Chondrocyte (in vitro differentiated cells): Measurements from ENCODE around the gene ITPK1. TPM values are rescaled to one million over a fixed set of nuclear protein-coding genes. Genes with fewer than 3 reads are reported as not detected.

Experiments used
- DNase-seq: peaks from one replicate; pipeline ENCODE4 v3.0.0; 2021; ENCODE audit warnings: mixed read lengths, low spot score
- H3K27ac Mint-ChIP-seq: one replicate; pipeline ENCODE4 v1.8.0; 2021; ENCODE audit warnings: mild to moderate bottlenecking, moderate library complexity, mixed read lengths; ENCODE audit not compliant: unreplicated experiment
- H3K27me3 Mint-ChIP-seq: 2 replicates; pipeline ENCODE4 v1.8.0; 2021; ENCODE audit warnings: low read depth, mixed read lengths
- H3K36me3 Mint-ChIP-seq: 2 replicates; pipeline ENCODE4 v1.8.0; 2021; ENCODE audit warnings: low read depth, mixed read lengths
- H3K4me1 Mint-ChIP-seq: 2 replicates; pipeline ENCODE4 v1.8.0; 2021; ENCODE audit warnings: low read depth, mild to moderate bottlenecking, mixed read lengths
- H3K4me3 Mint-ChIP-seq: one replicate; pipeline ENCODE4 v1.8.0; 2021; ENCODE audit warnings: mild to moderate bottlenecking, moderate library complexity, mixed read lengths; ENCODE audit not compliant: unreplicated experiment
- H3K9me3 Mint-ChIP-seq: 2 replicates; pipeline ENCODE4 v1.8.0; 2021; ENCODE audit warnings: low read depth, mixed read lengths
- CTCF ChIP-seq: fragments of 200-600 bp; sonication (generic); IDR thresholded peaks from 2 replicates; pipeline ENCODE4 v1.5.0; 2021; ENCODE audit warnings: antibody characterized with exemption, mild to moderate bottlenecking, moderate library complexity
- total RNA-seq: library from RNA; stranded (reverse); gene quantifications from 3 replicates; pipeline ENCODE4 v1.2.1, GENCODE V29; 2021

The ITPK1 gene
- total RNA-seq, 1 donor from 2014 or later = 27.7 TPM

GRCh38 chr14:93017301-93017797 is 98.4 kb downstream of the ITPK1 start:
- no peak overlapping the region for H3K27ac Mint-ChIP-seq
- H3K4me1 Mint-ChIP-seq = peaks cover 19% of the 10 kb centered on the region

GRCh38 chr14:93016275-93016845 is 99.4 kb downstream of the ITPK1 start:
- peaks cover 23% of the 10 kb centered on the region for H3K4me1 Mint-ChIP-seq
- TF ChIP-seq CTCF = no peak
- no peaks in the 10 kb centered on the region for H3K9me3 Mint-ChIP-seq
- H3K36me3 Mint-ChIP-seq = peaks cover 4% of the 10 kb centered on the region
- no peaks in the 10 kb centered on the region for H3K27me3 Mint-ChIP-seq
- H3K4me3 Mint-ChIP-seq = no peak overlapping the region
- DNase-seq = no peak
- no peak overlapping the region for H3K27ac Mint-ChIP-seq

More at GRCh38 chr14:93017301-93017797, 98.4 kb downstream of the ITPK1 start:
- Mint-ChIP-seq H3K27me3 (no peaks in the 10 kb centered on the region), H3K36me3 (peaks cover 6% of the 10 kb centered on the region), H3K9me3 (no peaks in the 10 kb centered on the region), H3K4me3 (no peak overlapping the region)
- no peak for DNase-seq
- no peak for TF ChIP-seq CTCF

- Mint-ChIP-seq H3K27ac (no peak overlapping the region), H3K4me3 (no peak overlapping the region), H3K9me3 (no peaks in the 10 kb centered on the region), H3K36me3 (peaks cover 4% of the 10 kb centered on the region), H3K4me1 (peaks cover 23% of the 10 kb centered on the region), H3K27me3 (no peaks in the 10 kb centered on the region)
- no peak for DNase-seq
- TF ChIP-seq CTCF = no peak
Observed at GRCh38 chr14:93015505-93015904, 100.2 kb downstream of the ITPK1 start.

GRCh38 chr14:93015064-93015463 is 100.7 kb downstream of the ITPK1 start:
- peaks cover 1% of the 10 kb centered on the region for H3K27me3 Mint-ChIP-seq
- H3K4me3 Mint-ChIP-seq = no peak overlapping the region
- DNase-seq = no peak
- no peak for TF ChIP-seq CTCF
- H3K36me3 Mint-ChIP-seq = peaks cover 5% of the 10 kb centered on the region
- H3K9me3 Mint-ChIP-seq = no peaks in the 10 kb centered on the region
- H3K27ac Mint-ChIP-seq = no peak overlapping the region
- H3K4me1 Mint-ChIP-seq = peaks cover 23% of the 10 kb centered on the region

GRCh38 chr14:93014058-93015023 is 101.4 kb downstream of the ITPK1 start:
- TF ChIP-seq CTCF = no peak
- Mint-ChIP-seq H3K9me3 (no peaks in the 10 kb centered on the region), H3K36me3 (peaks cover 5% of the 10 kb centered on the region), H3K4me3 (no peak overlapping the region), H3K27ac (peak overlapping the region; percentile 27), H3K4me1 (peaks cover 23% of the 10 kb centered on the region), H3K27me3 (peaks cover 1% of the 10 kb centered on the region)
- no peak for DNase-seq
